Fibroblast of lung (primary cell): ENCODE results near the gene ZNF76.

ENCODE experiments used
- EZH2 ChIP-seq: IDR thresholded peaks from 2 replicates; pipeline ENCODE4 v1.5.1; 2012; ENCODE audit warnings: low read length, control low read depth, mild to moderate bottlenecking; ENCODE audit errors: missing control alignments
- TF ChIP-seq, protein P1 (sequence below), 2 donors: IDR thresholded peaks in 1 of 2; conservative IDR thresholded peaks in 1 of 2; 1 replicate in 1 of 2; 2 replicates in 1 of 2; pipeline ENCODE4 v1.5.1; 2011 to 2012; ENCODE audit warnings: low read length in 2 of 2, control low read depth in 1 of 2, inconsistent platforms in 1 of 2, low read depth in 1 of 2, mild to moderate bottlenecking in 1 of 2

- TF ChIP-seq, protein P1, sequence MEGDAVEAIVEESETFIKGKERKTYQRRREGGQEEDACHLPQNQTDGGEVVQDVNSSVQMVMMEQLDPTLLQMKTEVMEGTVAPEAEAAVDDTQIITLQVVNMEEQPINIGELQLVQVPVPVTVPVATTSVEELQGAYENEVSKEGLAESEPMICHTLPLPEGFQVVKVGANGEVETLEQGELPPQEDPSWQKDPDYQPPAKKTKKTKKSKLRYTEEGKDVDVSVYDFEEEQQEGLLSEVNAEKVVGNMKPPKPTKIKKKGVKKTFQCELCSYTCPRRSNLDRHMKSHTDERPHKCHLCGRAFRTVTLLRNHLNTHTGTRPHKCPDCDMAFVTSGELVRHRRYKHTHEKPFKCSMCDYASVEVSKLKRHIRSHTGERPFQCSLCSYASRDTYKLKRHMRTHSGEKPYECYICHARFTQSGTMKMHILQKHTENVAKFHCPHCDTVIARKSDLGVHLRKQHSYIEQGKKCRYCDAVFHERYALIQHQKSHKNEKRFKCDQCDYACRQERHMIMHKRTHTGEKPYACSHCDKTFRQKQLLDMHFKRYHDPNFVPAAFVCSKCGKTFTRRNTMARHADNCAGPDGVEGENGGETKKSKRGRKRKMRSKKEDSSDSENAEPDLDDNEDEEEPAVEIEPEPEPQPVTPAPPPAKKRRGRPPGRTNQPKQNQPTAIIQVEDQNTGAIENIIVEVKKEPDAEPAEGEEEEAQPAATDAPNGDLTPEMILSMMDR (conservative IDR thresholded peaks at IDR 0.05 in 1 of 2, IDR thresholded peaks at IDR 0.05 in 1 of 2; ENCODE audit: low read depth in 1 of 2, low read length in 2 of 2): no peak
- no peak for TF ChIP-seq EZH2
Observed at GRCh38 chr6:35224720-35225119, 34.8 kb upstream of the ZNF76 start.
